Caki2 (cell line): ENCODE data around the gene EDRF1. TPM values are rescaled to one million over a fixed set of nuclear protein-coding genes. Genes with fewer than 3 reads are reported as not detected.

Experiments used
- DNase-seq: peaks from one replicate; pipeline ENCODE4 v3.0.0-alpha.2; 2015; ENCODE audit warnings: low read depth
- in situ Hi-C: cut with HindIII; loops from 2 replicates; pipeline ENCODE4 v1.10.0; 2016; ENCODE audit warnings: low sequenced_read_pairs, low pct_unique_long_range_greater_than_20kb, mixed read lengths
- total RNA-seq: library from RNA; depleted of rRNA; stranded (reverse); fragments of >200 nt; shearing (Covaris generic); gene quantifications from 2 replicates; pipeline ENCODE4 v1.2.3, GENCODE V29; 2014; ENCODE audit warnings: low replicate concordance

The EDRF1 gene
- total RNA-seq, 1 experiment from 2014 or later, result 11.0 TPM

DNA sequence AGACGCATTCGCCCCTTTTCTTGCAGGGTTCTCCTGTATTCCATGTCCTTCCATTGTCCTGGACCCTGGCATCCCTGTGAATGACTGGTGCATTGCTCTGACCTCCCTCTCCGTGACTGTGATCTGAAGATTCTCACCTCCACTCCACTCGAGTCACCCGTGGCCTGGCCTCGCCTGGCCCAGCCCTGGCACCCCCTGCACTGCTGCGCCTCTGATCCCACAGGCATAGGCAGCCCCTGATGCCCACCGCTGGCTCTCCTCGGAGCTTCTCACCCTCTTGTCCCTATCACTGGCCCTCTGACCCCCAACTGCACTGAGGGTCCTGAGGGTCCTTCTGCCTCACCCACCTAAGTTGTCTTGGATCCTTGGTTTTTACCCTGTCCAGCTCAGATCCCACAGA, 58.3 kb downstream of the EDRF1 start:
- no peak for DNase-seq
- in situ Hi-C loops, result no loop called here

DNA sequence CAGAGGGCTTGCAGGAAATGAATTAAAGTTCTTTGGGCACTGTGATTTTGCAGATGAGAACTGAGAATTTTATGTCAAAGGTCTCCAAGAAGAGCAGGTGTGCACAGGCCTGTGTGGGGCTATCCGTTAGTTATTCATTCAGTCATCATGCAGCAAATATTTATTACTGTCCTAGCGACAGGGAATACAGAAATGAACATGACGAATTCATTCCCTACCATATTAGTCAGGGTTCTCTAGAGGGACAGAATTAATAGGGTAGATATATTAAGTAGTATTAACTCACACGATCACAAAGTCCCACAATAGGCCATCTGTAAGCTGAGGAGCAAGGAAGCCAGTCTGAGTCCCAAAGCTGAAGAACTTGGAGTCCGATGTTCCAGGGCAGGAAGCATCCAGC, 59.0 kb downstream of the EDRF1 start:
- DNase-seq, result no peak
- in situ Hi-C loops, result no loop called here

DNA sequence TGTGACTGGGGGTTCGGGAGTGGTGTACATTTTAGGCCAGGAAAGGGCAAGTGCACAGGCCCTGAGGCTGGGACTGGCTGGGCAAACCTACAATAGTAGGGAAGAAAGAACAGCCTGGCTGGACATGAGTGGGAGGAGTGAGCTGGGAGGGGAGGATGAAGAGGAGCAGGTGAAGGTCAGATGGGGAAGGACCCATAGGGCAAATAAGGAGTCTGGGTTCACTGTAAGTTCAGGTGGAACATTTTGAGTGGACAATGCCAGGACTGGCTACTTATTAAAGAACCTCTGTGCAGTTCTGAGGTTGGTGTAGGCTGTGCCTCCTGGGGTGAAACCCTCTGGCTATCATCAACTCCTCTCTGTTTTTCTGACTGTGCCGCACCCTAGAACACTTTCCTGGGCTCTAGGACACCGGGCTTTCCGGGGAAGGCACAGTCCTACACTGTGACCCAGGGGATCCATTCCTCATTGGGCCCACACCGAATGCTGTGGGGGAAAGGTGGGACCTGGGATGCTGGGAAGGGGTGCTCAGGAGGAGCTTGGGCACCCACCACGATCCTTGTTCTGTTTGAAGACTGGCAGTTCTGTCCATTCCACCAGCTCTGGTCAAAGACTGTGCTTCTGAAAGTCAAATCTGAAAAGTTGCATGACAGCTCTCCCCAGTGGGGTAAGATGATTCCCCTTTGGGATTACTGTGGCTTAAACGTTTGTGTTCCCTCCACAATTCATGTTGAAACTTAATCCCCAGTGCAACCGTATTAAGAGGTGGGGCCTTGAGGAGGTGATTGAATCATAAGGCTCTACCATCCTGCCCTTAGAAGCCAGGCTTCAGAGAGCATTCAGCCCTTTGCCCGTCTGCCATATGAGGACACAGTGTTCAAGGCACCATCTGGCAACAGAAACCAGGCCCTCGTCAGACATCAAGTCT, 60.2 kb downstream of the EDRF1 start:
- in situ Hi-C loops, result no loop called here
- no peak for DNase-seq

DNA sequence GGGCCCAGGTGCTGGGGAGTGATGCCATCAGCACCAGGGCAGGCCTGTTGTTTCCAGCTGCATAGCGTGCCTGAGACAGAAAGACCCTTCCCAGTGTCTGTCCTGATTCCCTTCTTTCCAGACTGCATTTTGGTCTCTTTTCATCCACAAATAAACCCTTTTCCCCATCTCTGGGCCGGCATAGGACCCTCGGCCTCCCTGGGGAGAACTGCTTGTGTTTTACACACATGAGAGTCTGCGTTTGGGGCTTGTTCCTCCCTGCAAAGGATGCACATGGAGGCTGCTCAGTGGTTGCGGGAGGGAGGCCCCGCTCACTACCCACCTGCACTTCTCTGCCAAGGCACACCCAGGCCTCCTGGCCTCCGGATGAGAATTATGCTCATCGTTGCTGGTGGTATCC, 61.9 kb downstream of the EDRF1 start:
- DNase-seq, result no peak
- in situ Hi-C loops, result no loop called here

DNA sequence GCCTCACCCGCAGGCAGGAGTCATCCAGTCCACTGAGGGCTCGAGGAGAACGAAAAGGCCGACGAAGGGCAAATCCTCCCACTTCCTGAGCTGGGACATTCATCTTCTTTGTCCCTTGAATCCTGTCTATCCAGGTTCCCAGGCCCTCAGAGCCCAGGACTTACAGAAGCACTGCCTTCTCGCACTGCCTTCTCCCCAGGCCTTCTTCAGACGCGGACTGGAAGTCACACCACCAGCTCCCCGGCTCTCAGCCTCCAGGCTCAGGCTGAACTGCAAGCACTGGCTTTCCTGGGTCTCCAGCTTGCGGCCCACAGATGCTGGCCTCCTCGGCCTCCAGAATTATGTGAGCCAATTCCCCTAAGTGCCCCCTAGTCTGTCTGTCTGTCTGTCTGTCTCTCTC, 62.5 kb downstream of the EDRF1 start:
- in situ Hi-C loops, result no loop called here
- no peak for DNase-seq

DNA sequence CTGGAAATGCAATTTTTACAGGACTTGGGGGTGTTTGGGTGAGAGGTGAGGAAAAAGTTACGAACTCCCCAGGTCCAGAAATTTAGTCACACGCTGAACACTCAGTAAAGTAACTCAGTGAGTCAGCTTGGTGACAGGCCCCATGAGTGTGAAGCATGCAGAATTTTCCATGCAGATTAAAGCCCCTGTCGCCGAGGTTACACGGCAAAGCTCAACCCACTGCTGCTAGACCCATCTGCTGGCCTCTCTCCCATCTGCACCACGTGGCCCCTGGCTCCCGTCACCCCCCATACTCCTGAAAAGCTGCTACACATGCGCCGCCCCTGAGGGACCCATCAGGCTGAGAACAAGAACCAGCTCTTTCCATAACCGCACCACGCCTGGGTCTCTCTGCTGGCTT, 63.1 kb downstream of the EDRF1 start:
- in situ Hi-C loops, result no loop called here
- no peak for DNase-seq

DNA sequence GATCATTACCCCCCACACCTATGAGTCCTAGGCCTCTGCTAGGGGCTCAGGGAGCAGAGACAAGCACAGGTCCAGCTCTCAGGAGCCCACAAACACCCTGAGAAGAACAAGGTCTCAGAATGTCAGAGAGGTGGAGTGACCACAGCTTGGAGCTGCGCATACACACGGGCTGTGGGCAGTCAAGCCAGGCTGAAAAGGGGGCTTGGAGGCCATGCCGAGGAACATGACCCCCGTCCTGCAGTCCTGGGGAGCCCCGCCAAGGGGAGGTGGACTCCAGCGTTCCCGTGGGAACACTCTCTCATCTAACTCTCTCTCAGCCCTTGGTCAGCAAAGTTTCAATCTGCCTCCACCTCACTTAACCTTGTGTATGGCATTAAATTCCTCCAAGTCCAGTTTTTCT, 63.9 kb downstream of the EDRF1 start:
- in situ Hi-C loops, result no loop called here
- DNase-seq, result no peak

DNA sequence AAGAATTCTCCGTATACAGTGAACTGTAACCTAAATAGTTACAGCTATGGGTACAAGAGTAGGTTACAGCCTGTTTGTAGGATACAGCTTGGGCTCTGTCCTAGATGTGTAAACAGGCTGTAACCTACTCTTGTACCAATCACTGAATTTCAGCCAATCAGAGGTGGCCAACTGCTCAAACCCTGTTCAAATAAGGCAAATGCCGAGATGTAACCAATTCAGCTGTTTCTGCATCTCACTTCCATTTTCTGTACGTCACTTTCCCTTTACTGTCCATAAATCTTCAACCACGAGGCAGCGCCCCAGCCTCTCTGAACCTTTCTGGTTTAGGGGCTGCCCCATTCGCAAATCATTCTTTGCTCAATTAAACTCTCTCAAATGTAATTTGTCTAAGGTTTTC, 64.4 kb downstream of the EDRF1 start:
- no peak for DNase-seq
- in situ Hi-C loops, result no loop called here

DNA sequence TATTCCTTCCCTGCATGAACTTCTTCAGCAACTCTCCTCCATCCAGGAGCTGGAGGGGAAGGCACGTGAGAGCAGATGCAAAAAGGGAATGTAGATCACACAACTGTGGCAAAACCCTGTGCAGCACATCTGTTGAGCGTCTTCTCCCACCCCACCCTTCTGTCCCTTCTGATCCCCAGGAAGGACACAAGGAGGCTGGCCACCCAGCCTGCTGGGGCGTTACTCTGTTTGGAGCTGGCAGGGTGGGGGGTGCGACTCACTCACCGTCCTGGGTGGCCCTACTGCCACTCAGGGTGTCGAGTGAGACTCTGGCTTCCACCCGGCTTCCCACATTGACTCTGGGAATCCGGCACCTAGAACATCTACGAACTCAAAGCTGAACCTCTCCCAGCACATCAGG, 66.3 kb downstream of the EDRF1 start:
- no peak for DNase-seq
- in situ Hi-C loops, result no loop called here

DNA sequence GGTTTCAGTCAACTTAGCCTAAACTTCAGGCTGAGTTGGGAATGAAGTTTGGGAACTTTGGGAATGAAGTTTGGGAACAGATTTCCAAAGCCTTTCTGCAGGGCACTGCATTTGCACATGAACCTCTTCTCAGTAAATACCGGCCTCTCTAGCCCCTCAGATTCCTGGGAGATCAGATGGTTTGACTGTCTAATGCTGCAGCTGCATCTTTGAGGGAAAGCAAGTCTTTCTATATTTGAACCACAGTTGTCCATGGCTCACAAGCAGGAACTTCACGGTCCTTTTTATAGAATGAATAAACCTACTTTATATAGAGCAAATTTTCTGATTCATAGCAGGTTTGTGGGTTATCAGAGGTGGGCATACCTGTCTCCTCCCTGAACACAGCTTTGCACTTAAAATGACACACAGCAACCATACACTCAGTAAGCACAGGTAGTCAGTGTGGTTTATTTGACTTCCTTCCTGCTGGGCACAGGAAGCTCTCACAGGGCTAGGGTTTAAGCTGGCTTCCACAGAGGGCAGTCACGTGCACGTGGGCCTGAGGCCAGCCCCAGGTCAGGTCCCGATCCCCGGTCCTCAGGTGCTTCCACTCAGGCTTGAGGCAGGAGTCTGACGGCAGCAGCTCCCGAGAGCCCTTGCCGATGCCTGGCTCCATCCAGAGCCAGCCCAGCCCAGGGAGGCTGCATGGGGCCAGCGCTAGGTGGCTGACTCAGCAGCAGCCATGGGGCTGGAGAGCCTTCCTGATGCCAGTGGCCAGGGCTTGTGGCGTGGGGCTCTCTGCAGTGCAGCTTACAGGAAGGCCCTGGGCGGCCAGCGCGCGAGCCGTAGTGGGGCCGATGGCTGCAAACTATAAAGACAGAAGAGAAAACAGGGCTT, 68.9 kb downstream of the EDRF1 start:
- in situ Hi-C loops, result no loop called here
- DNase-seq, result no peak

DNA sequence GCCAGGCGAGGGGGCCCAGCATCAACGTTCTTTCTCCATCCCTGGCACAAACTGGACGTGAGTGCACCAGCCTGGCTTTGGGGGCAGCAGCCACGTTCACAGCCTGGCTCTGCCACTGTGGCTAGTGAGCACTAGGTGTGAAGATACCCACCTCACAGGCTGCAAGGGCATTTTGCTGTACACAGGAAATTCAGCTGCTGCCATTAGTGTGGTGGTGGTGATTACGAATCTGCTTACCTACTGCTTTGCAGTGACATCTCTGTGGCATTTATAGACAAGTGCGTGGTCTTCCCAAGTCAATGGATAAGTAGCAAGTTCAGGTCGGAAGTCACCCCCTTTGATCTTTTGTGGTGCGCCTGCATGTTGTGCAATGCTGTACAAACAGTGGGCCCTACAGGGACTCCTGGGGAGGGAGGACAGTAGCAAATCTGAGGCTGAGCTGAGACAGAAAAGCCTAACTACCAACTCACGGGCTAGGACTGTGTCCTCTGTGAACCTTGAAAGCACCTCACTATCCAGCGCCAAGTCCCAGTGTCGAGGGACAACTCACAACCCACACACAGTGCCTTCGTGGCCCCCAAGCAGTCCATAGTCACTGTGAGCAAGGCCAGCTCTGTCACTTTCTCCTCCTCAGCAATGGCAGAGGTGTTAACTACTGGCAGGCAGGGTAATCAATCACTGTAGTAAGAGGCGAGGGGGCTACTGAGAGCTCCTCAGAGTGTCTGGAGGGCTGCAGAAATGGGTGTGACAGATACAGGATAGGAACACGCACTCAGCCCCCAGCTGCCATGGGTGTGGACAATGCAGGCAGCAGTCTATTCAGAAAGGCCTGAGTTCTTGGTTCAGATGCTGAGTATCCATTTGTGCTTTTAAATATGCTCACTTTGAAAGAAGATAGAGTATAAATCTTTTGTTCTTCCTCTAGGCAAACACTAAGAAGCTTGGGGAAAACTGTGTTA, 73.1 kb downstream of the EDRF1 start:
- in situ Hi-C loops, result no loop called here
- no peak for DNase-seq

DNA sequence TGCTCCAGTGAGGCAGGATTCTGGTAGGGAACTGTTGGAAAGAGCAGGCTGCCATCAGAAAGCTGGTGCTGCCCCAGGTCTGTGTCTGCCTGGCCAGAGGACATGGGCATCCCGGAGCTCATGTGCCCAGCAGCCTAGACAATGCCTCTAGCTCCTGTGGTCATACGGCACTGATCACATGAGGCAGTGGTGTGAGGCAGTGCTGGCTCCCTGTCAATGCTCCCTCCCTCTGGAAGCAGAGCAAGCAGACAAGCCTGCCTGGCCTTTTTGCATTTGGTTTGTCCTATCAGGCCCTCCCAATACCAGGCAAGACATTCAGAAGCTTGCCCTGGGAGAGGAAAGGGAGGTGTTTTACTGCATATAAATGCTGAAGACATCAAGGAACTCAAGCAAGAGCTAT, 75.6 kb downstream of the EDRF1 start:
- DNase-seq, result no peak
- in situ Hi-C loops, result no loop called here

DNA sequence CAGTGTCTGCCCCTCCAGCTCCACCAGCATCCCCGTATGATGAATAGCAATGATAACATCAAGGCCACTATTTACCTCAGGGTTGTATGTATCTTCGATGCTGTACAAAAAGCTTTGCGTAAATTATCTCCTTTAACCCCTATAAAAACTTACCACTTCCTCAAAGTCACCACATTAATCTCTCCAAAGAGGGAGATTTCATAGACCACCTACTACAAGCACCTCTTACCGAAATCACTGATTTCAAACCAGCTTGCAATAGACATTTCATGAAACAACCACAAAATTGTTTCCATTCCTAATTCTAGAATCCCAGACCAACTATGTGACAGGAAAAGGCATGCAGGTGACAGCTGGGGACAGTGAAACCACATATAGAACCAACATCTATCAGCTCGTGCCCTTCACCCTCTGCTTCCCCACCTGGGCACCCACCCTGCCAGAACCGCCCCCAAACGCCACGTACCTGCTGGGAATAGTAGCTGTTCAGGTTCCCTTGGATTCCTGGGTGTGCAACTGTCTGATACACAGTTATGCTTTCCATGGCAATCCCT, 76.2 kb downstream of the EDRF1 start:
- DNase-seq, result no peak
- in situ Hi-C loops, result no loop called here

DNA sequence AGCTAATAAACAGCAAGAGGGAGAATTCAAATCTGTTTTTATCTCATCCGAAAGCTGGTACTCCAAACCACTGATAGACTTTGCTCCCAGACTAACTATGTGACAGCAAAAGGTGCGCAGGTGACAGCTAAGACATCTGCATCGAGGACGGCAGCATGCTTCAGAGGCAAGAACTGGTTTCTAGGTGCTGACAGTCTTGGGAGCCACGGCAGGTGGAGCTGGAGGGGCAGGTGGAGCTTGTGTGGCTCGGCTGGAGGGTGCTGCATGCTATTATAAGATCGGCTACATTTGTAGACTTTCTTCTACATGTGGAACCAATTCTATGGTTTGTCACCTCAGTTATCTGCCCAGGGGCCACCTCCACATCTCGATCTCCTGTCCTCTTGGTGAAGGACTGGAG, 77.9 kb downstream of the EDRF1 start:
- no peak for DNase-seq
- in situ Hi-C loops, result no loop called here

DNA sequence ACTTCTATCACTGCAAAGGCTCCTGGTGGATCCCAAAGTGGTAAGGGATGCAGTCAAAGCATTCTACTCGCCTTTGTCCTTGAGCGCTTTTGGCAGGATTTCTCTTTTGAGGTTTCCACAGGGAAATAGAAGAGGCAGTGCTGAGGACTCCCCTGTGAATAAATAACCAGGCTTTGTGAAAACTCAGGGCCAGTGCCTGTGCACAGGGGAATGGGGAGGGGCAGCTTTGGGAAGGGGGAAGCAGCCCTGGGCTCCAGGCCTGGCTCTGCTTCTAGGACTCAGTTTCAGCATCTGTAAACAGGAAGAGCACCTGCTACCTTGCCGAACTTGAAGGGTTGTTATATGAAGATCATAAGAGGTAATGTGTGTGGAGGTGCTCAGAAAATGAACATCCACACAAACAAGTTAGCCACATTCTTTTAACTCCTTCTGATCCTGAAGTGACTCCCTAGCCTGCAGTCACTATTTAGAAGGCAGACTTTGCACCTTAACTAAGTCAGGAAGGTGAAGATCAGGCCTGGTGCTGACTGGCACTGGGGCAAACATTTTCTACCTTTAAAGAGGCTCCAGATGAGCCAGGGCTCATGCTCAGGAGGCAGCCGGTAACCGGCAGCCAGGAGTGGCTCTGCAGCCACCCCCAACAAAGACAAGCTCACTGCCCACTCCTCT, 78.6 kb downstream of the EDRF1 start:
- in situ Hi-C loops, result no loop called here
- no peak for DNase-seq

DNA sequence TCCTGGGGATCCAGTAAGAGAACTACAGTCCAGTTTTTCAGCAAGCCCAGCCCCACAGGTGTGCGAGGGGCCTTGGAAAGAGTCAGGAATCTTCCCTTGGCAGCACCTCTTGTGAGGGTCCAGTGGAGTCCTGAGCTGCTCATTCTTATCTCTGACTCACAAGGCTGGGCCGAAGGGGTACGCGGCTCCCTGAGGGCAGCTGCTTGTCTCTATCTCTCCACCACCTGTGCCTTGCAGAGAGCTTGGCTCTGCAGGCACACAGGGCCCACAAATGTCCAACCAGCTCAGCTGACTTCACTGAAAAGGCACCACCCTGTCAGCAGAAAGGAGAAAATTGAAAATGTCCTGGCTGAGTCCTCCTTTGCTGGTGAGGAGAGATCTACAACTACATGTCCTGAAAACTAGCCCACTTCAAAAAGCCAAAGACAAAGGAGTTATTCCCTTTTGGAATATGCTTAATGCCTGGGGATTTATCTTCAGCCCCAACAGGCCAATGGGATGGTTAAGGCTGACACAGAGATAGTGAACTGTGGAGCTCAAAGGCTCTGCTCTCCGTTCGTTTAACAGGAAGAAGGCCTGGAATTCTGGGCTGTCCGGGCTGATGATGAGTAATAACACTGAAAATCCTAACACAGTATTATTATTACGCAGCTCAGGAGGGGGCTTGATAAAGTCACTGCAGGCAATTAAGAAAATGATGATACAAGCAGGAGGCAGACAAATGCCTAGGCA, 80.1 kb downstream of the EDRF1 start:
- in situ Hi-C loops, result no loop called here
- DNase-seq, result no peak

DNA sequence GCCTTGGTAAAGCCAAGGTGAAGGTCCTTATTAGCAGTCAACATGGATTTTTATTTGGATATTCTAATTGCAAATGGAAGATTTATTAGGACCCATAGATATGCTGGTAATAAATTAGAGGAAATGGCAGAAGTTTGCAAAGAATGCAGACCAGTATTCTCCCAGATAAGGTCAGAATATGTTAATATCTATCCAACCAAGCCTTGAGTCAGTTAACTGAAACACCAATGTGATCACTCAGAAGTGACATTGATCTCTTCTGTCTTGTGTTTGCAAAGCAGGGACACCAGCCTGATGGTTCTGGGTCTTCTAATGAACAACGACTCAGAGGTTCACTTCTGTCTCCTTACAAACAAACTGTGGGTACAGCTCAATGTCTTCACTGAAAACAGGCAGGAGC, 82.1 kb downstream of the EDRF1 start:
- in situ Hi-C loops, result no loop called here
- DNase-seq, result no peak
